HCT116 (cell line): Measurements from ENCODE around the gene OR10A7. TPM values are rescaled to one million over a fixed set of nuclear protein-coding genes. Genes with fewer than 3 reads are reported as not detected.

Experiments used
- ATAC-seq: fragments of 200-7000 bp; cut with Tn5 transposase; 2 replicates; pipeline ENCODE4 v1.9.1; 2020; ENCODE audit warnings: mild to moderate bottlenecking, moderate library complexity
- BruUV-seq: library from RNA; stranded (reverse); fragments of 400-500 nt; replicated peaks from 2 replicates; lab custom pipeline; 2021; lab: Mats Ljungman, UMichigan
- CTCF ChIA-PET: fragments of 300-600 bp; sonication (Branson Sonifier 250); formaldehyde crosslinking; loops from one replicate; lab custom pipeline; 2021; ENCODE audit warnings: antibody characterized with exemption; lab: Charles Lee
- POLR2A ChIA-PET: fragments of 300-600, 350-600 bp; sonication (Branson Sonifier 250); formaldehyde crosslinking; loops from one replicate; lab custom pipeline; 2021; ENCODE audit warnings: antibody characterized with exemption; lab: Charles Lee
- RAD21 ChIA-PET, 2 experiments: fragments of 300-600 bp; sonication (Branson Sonifier 250); formaldehyde crosslinking; loops; one replicate each; lab custom pipeline; 2023; ENCODE audit warnings: low total read pairs in 2 of 2; ENCODE audit not compliant: uncharacterized antibody in 2 of 2, unreplicated experiment in 2 of 2, low non-redundant PET in 1 of 2; lab: Charles Lee
- DNase-seq: peaks from one replicate; pipeline ENCODE4 v3.0.0-alpha.2; 2010; ENCODE audit warnings: low read depth, low spot score
- H2AFZ ChIP-seq: fragments of 200-600 bp; shearing (Covaris generic), sonication (generic); 2 replicates; pipeline ENCODE4 v1.6.1; 2017; ENCODE audit warnings: low read depth, mixed run types, mixed read lengths, antibody characterized with exemption, low read length; ENCODE audit not compliant: poor library complexity, severe bottlenecking
- H3K27ac ChIP-seq: 2 replicates; pipeline ENCODE4 v1.5.1; 2012; ENCODE audit warnings: low read depth, low read length
- H3K27me3 ChIP-seq: fragments of 200-600 bp; sonication (generic); 2 replicates; pipeline ENCODE4 v1.6.1; 2016; ENCODE audit warnings: mixed run types, low read length, mixed read lengths; ENCODE audit not compliant: insufficient read depth
- H3K36me3 ChIP-seq, 2 experiments: fragments of 200-500 bp in 1 of 2; fragments of 200-600 bp in 1 of 2; sonication (Bioruptor generic) in 1 of 2; sonication (generic) in 1 of 2; 2 replicates each; pipeline versions ENCODE4 v1.5.1 to v1.6.1; 2014 to 2016; ENCODE audit warnings: low read length in 2 of 2, inconsistent platforms in 1 of 2, mixed read lengths in 1 of 2, mixed run types in 1 of 2; ENCODE audit not compliant: insufficient read depth in 2 of 2, control insufficient read depth in 1 of 2
- H3K4me1 ChIP-seq, 2 experiments: fragments of 200-600 bp in 1 of 2; sonication (generic) in 1 of 2; 2 replicates each; pipeline versions ENCODE4 v1.5.1 to v1.6.1; 2012 to 2017; ENCODE audit warnings: low read length in 2 of 2, inconsistent platforms in 1 of 2, mild to moderate bottlenecking in 1 of 2, mixed read lengths in 1 of 2, mixed run types in 1 of 2, moderate library complexity in 1 of 2; ENCODE audit not compliant: insufficient read depth in 2 of 2, control insufficient read depth in 1 of 2
- H3K4me2 ChIP-seq: fragments of 200-600 bp; sonication (generic); 2 replicates; pipeline ENCODE4 v1.6.1; 2017; ENCODE audit warnings: mixed run types, low read length, mixed read lengths
- H3K4me3 ChIP-seq, 2 experiments: fragments of 200-600 bp in 1 of 2; sonication (generic) in 1 of 2; replicated peaks in 1 of 2; 2 replicates each; pipeline ENCODE4 v1.5.1; 2011 to 2016; ENCODE audit warnings: low read length in 2 of 2, control low read depth in 1 of 2, low read depth in 1 of 2, mild to moderate bottlenecking in 1 of 2, mixed read lengths in 1 of 2, mixed run types in 1 of 2
- H3K79me2 ChIP-seq: fragments of 200-600 bp; sonication (generic); 2 replicates; pipeline ENCODE4 v1.6.1; 2017; ENCODE audit warnings: mild to moderate bottlenecking, mixed run types, low read length, moderate library complexity, mixed read lengths; ENCODE audit not compliant: insufficient read depth
- H3K9ac ChIP-seq: fragments of 200-600 bp; sonication (generic); 2 replicates; pipeline ENCODE4 v1.6.1; 2016; ENCODE audit warnings: low read length, mixed read lengths
- H3K9me2 ChIP-seq: fragments of 200-600 bp; sonication (generic), shearing (Covaris generic); 2 replicates; pipeline ENCODE4 v1.6.1; 2017; ENCODE audit warnings: mixed run types, mild to moderate bottlenecking, moderate library complexity; ENCODE audit not compliant: insufficient read depth
- H3K9me3 ChIP-seq, 2 experiments: fragments of 200-500 bp in 1 of 2; fragments of 200-600 bp in 1 of 2; sonication (Bioruptor generic) in 1 of 2; sonication (generic) in 1 of 2; 2 replicates each; pipeline ENCODE4 v1.6.1; 2014 to 2017; ENCODE audit warnings: low read length in 2 of 2, mixed read lengths in 2 of 2, inconsistent platforms in 1 of 2, low read depth in 1 of 2, mild to moderate bottlenecking in 1 of 2, mixed run types in 1 of 2, moderate library complexity in 1 of 2; ENCODE audit not compliant: control insufficient read depth in 1 of 2, insufficient read depth in 1 of 2
- H4K20me1 ChIP-seq: fragments of 200-600 bp; sonication (generic), shearing (Covaris generic); 2 replicates; pipeline ENCODE4 v1.6.1; 2017; ENCODE audit warnings: mixed run types, mild to moderate bottlenecking, moderate library complexity; ENCODE audit not compliant: insufficient read depth
- CBX3 ChIP-seq: IDR thresholded peaks from 2 replicates; pipeline ENCODE4 v1.6.1; 2012; ENCODE audit warnings: low read depth
- EZH2phosphoT487 ChIP-seq: fragments of 200-600 bp; IDR thresholded peaks from 2 replicates; pipeline ENCODE4 v1.6.1; 2018; ENCODE audit warnings: antibody characterized with exemption, borderline replicate concordance
- FOSL1 ChIP-seq: IDR thresholded peaks from 2 replicates; pipeline ENCODE4 v1.6.1; 2012; ENCODE audit warnings: low read depth
- JUND ChIP-seq: IDR thresholded peaks from 2 replicates; pipeline ENCODE4 v1.6.1; 2012
- POLR2A ChIP-seq: IDR thresholded peaks from 2 replicates; pipeline ENCODE4 v1.7.0; 2011; ENCODE audit warnings: borderline replicate concordance; ENCODE audit not compliant: insufficient read depth, insufficient read length; ENCODE audit errors: extremely low read depth
- POLR2AphosphoS5 ChIP-seq: IDR thresholded peaks from 2 replicates; pipeline ENCODE4 v1.6.1; 2011; ENCODE audit warnings: mild to moderate bottlenecking, low read depth, low read length, moderate library complexity
- REST ChIP-seq: IDR thresholded peaks from 2 replicates; pipeline ENCODE4 v1.6.1; 2012; ENCODE audit warnings: low read depth
- TCF7L2 ChIP-seq: IDR thresholded peaks from 2 replicates; pipeline ENCODE4 v1.7.0; 2011; ENCODE audit warnings: borderline replicate concordance, inconsistent platforms; ENCODE audit not compliant: insufficient read depth, insufficient read length; ENCODE audit errors: extremely low read depth
- YY1 ChIP-seq: IDR thresholded peaks from 2 replicates; pipeline ENCODE4 v1.6.1; 2011; ENCODE audit warnings: low read length, low read depth, moderate library complexity, mild to moderate bottlenecking; ENCODE audit not compliant: insufficient replicate concordance; ENCODE audit errors: extremely low read depth
- ZFX ChIP-seq: fragments of 450-650 bp; IDR thresholded peaks from 2 replicates; pipeline ENCODE4 v1.6.1; 2017
- ZNF274 ChIP-seq: fragments of 200-500 bp; sonication (Bioruptor generic); IDR thresholded peaks from 2 replicates; pipeline ENCODE4 v1.6.1; 2014; ENCODE audit warnings: mild to moderate bottlenecking, low read depth, low read length, inconsistent platforms
- intact Hi-C: fragments of 100-400 bp; cut with micrococcal nuclease; formaldehyde crosslinking; loops from 2 replicates; pipeline ENCODE4 v1.10.0; 2022
- total RNA-seq: library from RNA; stranded (reverse); gene quantifications from one replicate; pipeline ENCODE4 v1.2.1, GENCODE V29; 2021; ENCODE audit not compliant: unreplicated experiment
- TF ChIP-seq, protein P1 (sequence below): IDR thresholded peaks from 2 replicates; pipeline ENCODE4 v1.6.1; 2011; ENCODE audit warnings: mild to moderate bottlenecking, low read length, moderate library complexity; ENCODE audit not compliant: insufficient replicate concordance; ENCODE audit errors: extremely low read depth
- TF ChIP-seq, protein P2 (sequence below): IDR thresholded peaks from 2 replicates; pipeline ENCODE4 v1.6.1; 2012

The OR10A7 gene
- total RNA-seq, 1 experiment from 2014 or later: not detected

DNA sequence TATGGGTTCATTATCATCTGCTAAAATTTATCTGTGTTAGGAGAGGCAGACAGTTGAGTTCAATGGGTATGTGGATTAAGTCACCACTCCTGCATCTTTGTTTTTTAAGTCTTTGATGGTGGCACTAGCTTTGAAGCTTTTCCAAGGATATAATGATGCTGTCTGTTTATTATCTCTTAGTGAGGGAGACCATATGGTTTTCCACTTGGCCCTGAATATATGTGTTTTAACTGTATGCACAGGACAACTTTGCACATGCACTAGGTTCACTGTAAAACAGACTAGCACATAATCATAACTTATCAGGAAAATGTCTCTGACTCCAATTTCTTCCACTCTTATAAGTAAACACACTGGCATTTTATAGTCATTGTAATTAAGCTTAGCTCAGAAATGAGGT is 32.5 kb downstream of the OR10A7 start:
- Histone ChIP-seq H4K20me1 (no peaks in the 10 kb centered on the region), H3K4me2 (no peak overlapping the region), H3K27me3 (no peaks in the 10 kb centered on the region), H3K9me2 (no peaks in the 10 kb centered on the region), H3K9me3 (no peaks in the 10 kb centered on the region), H3K4me3 (no peak overlapping the region), H2AFZ (no peak overlapping the region), H3K27ac (no peak overlapping the region), H3K4me1 (no peaks in the 10 kb centered on the region), H3K9ac (no peak overlapping the region)
- ATAC-seq (no peak), DNase-seq (no peak)
- BruUV-seq: no TSS peak
- RAD21 ChIA-PET: no interaction called here
- CTCF ChIA-PET: no interaction called here
- intact Hi-C loops: no loop called here
- TF ChIP-seq, protein P1, sequence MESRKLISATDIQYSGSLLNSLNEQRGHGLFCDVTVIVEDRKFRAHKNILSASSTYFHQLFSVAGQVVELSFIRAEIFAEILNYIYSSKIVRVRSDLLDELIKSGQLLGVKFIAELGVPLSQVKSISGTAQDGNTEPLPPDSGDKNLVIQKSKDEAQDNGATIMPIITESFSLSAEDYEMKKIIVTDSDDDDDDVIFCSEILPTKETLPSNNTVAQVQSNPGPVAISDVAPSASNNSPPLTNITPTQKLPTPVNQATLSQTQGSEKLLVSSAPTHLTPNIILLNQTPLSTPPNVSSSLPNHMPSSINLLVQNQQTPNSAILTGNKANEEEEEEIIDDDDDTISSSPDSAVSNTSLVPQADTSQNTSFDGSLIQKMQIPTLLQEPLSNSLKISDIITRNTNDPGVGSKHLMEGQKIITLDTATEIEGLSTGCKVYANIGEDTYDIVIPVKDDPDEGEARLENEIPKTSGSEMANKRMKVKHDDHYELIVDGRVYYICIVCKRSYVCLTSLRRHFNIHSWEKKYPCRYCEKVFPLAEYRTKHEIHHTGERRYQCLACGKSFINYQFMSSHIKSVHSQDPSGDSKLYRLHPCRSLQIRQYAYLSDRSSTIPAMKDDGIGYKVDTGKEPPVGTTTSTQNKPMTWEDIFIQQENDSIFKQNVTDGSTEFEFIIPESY: no peak
- no peak for TF ChIP-seq CBX3
- no peak for TF ChIP-seq TCF7L2
- no peak for TF ChIP-seq ZNF274
- TF ChIP-seq YY1: no peak
- no peak for TF ChIP-seq FOSL1
- TF ChIP-seq REST: no peak
- no peak for TF ChIP-seq JUND
- no peak for TF ChIP-seq EZH2phosphoT487
- TF ChIP-seq, protein P2, sequence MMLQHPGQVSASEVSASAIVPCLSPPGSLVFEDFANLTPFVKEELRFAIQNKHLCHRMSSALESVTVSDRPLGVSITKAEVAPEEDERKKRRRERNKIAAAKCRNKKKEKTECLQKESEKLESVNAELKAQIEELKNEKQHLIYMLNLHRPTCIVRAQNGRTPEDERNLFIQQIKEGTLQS: no peak
- no peak for TF ChIP-seq POLR2A
- no peak for TF ChIP-seq POLR2AphosphoS5
- TF ChIP-seq ZFX: no peak
- TF ChIP-seq, all 23 proteins: peak for 0
- POLR2A ChIA-PET: no interaction called here
- Histone ChIP-seq H3K36me3 (no peaks in the 10 kb centered on the region), H3K79me2 (no peaks in the 10 kb centered on the region)
